ENCODE results near the gene PXMP4. TPM values are rescaled to one million over a fixed set of nuclear protein-coding genes. Genes with fewer than 3 reads are reported as not detected.

Gene PXMP4
- polyA plus RNA-seq, 1 experiment = 11.2 TPM

GRCh38 chr20:33681288-33681687, 38.8 kb downstream of the PXMP4 start:
- no peak for DNase-seq (ENCODE audit: low read depth)
- no peak overlapping the region for H3K4me3 ChIP-seq (ENCODE audit: low read depth, low read length)
- ChIA-PET CTCF (interaction anchor here (3.3 kb wide), 1 partner anchor 13 kb away, joined by 16 read pairs; the partner anchor contains the start of gene ACTL10), POLR2A (no interaction called here)
- H3K27me3 ChIP-seq (ENCODE audit: control insufficient read depth, insufficient read depth, low read length) = no peaks in the 10 kb centered on the region
- no peak for TF ChIP-seq CTCF (IDR thresholded peaks at IDR 0.05; ENCODE audit: insufficient read depth, low read depth, low read length)
- no peaks in the 10 kb centered on the region for H3K36me3 ChIP-seq (ENCODE audit: control insufficient read depth, insufficient read depth, low read length)

- Histone ChIP-seq H3K36me3 (ENCODE audit: control insufficient read depth, insufficient read depth, low read length) (no peaks in the 10 kb centered on the region), H3K27me3 (ENCODE audit: control insufficient read depth, insufficient read depth, low read length) (no peaks in the 10 kb centered on the region), H3K4me3 (ENCODE audit: low read depth, low read length) (no peak overlapping the region)
- no peak for TF ChIP-seq CTCF (IDR thresholded peaks at IDR 0.05; ENCODE audit: insufficient read depth, low read depth, low read length)
- DNase-seq (ENCODE audit: low read depth) = no peak
- CTCF ChIA-PET = interaction anchor here (3.3 kb wide), 1 partner anchor 13 kb away, joined by 16 read pairs; the partner anchor contains the start of gene ACTL10
- POLR2A ChIA-PET = no interaction called here
Measured at GRCh38 chr20:33680686-33681085, 39.4 kb downstream of the PXMP4 start.

GRCh38 chr20:33679758-33680485, 40.2 kb downstream of the PXMP4 start:
- no peak for TF ChIP-seq CTCF (IDR thresholded peaks at IDR 0.05; ENCODE audit: insufficient read depth, low read depth, low read length)
- CTCF ChIA-PET = interaction anchor here (3.3 kb wide), 1 partner anchor 12 kb away, joined by 16 read pairs; the partner anchor contains the start of gene ACTL10
- POLR2A ChIA-PET = no interaction called here
- no peak for DNase-seq (ENCODE audit: low read depth)
- Histone ChIP-seq H3K4me3 (ENCODE audit: low read depth, low read length) (no peak overlapping the region), H3K27me3 (ENCODE audit: control insufficient read depth, insufficient read depth, low read length) (no peaks in the 10 kb centered on the region), H3K36me3 (ENCODE audit: control insufficient read depth, insufficient read depth, low read length) (no peaks in the 10 kb centered on the region)

GRCh38 chr20:33677991-33678702, 42.0 kb downstream of the PXMP4 start:
- no peak for TF ChIP-seq CTCF (IDR thresholded peaks at IDR 0.05; ENCODE audit: insufficient read depth, low read depth, low read length)
- no peak for DNase-seq (ENCODE audit: low read depth)
- no peak overlapping the region for H3K4me3 ChIP-seq (ENCODE audit: low read depth, low read length)
- H3K36me3 ChIP-seq (ENCODE audit: control insufficient read depth, insufficient read depth, low read length) = no peaks in the 10 kb centered on the region
- ChIA-PET POLR2A (no interaction called here), CTCF (no interaction called here)
- no peaks in the 10 kb centered on the region for H3K27me3 ChIP-seq (ENCODE audit: control insufficient read depth, insufficient read depth, low read length)
